ENCODE results near the gene BAD.
"Not testable (repeated sequence)": the region's sequence is repeated elsewhere in the genome, so short reads cannot be mapped to it uniquely, and the experiment has no call there.

The BAD gene

DNA sequence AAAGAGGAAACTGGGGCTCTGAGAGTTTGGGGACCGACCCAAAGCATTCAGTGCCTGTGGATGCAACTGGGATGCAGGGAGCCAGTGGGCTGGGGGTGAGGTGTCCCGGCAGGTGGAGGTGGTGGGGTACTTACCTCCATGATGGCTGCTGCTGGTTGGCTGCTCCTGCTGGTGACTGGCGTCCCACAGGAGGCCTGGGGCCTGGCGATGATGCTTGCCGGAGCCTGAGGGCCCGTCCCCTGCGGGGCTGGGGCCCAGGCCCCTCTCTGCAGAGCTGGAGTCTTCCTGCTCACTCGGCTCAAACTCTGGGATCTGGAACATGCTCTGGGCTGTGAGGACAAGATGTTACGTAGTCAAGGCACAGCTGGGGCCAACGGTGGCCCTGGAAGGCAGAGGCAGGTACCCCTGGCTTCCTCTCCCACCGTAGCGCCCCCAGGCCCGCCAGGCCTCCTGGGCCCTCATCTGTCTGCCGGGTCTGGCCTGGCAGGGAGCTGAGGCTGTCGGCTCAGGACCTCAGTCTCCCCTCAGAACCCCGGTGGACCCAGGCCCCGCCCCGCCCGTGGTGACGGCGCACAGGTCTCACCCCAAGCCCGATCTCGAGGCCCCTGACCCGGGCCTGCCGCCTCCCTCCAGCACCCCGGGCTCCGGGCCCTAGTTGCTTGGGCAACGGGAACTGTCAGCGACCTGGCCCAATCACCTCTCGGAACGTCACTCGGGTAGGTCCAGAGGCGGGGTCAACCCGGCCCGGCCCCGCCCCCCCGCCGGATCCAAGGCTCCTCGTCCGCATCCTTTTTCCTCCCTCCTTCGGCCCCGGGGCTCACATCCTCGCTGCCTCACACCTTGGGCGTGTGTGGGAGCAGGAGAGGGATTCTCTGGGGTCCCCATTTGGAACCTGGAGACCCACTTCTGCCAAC is at the start of gene BAD:
TSS of gene BAD (minus strand) at position 618 of the 914 bp plus-strand sequence. CDS start at position 321, 297 bp downstream.
- DNase-seq (ENCODE audit: low read depth in 3 of 3), result peak; percentile 87 to 90 (median 87)

DNA sequence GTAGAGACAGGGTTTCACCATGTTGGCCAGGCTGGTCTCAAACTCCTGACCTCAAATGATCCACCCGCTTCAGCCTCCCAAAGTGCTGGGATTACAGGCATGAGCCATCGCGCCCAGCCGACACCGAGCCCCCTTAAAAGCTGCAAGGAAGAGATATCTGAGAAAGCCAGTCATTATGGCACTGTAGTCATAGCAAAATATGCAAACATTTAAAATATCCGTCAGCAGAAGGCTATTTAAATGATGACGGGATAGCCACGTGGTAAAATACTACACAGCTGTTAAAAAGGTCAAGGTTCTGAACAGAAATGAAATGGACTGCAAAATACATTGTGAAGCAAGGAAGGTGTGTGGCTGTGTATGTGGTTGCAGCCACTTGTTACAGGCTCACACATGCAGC is 49.1 kb upstream of the BAD start:
- DNase-seq (ENCODE audit: low read depth in 3 of 3), result no peak

DNA sequence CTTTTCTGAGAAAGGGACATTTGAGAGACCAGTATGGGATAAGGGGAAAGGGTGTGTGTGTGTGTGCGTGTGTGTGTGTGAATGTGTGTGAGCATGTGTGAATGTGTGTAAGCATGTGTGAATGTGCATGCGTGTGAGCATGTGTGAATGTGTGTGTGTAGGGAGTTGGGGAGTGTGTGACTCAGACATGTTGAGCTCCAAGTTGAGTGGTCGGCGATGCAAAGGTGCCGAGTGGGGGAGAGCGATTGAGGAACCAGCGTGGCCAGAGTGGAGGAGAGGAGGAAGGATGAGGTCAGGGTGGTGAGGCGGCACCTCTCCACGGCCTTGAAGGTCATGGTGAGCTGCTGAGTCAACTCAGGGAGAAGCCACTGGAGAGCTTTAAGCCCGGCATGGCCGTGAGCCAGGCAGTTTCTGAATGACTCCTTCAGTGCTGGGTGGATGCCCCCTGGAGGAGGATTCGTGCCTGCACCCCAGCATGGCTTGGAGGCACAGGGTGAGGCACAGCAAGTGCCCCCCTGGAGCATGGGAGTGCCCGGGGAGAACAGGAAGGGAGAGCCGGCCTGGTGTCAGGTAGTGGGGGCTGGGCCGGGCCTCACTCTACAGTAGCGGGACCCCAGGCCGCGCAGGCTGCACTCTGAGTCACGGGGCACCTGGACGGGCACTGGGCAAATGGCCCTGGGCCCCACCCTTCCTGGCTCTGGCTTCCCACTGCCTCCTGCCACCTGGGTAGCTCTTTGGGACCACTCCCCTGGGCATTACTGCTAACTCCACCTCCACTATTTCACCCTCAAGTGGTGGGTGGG is 47.3 kb upstream of the BAD start:
- peak; percentile 64 to 72 (median 68) for DNase-seq (ENCODE audit: low read depth in 3 of 3)

- DNase-seq (ENCODE audit: low read depth in 3 of 3), result no peak
Observed at GRCh38 chr11:64330888-64331287, 46.4 kb upstream of the BAD start.

DNA sequence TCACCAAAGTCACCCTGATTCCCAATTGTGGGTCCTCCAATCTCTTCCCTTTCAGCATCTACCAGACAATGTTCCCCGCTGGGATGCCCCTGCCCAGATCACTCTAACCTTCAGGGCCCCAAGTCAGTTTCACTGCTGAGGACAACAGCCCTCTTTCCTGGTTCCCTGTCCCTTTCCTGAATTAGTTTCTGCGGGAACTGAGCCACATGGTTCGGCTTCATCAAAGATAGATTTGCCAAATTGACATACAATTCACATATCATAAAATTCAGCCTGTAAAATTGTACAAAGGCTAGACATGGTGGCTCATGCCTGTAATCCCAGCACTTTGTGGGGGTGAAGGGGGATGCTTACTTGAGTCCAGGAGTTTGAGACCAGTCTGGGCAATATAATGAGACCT is 43.5 kb upstream of the BAD start:
- DNase-seq (ENCODE audit: low read depth in 3 of 3), result no peak

GRCh38 chr11:64327375-64327774 is 42.9 kb upstream of the BAD start:
- DNase-seq (ENCODE audit: low read depth in 3 of 3), result no peak

- DNase-seq (ENCODE audit: low read depth in 3 of 3), result no peak
Observed at GRCh38 chr11:64324692-64325469, 40.4 kb upstream of the BAD start.

DNA sequence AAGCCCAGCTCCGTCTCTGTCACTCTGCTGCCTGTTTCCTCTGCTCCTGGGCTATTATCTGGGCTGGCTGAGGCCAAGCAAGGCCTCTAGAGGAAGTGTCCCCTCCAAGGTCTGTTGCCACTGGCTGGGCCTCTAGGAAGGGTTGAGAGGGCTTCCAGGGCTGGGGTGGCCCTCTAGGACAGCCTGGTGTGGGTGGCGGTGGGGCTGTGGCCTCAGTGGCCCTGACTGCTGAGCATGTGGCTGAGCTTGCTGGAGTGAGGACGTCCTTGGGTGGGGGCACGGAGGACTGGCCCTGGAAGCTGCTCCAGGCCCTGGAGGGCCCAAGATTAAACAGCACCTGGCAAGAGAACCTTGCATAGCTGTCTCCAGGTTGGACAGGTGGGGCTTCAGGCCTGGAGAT is 39.5 kb upstream of the BAD start:
- DNase-seq (ENCODE audit: low read depth in 3 of 3), result not testable (repeated sequence)

GRCh38 chr11:64323373-64323772 is 38.9 kb upstream of the BAD start:
- DNase-seq (ENCODE audit: low read depth in 3 of 3), result no peak

- no peak for DNase-seq (ENCODE audit: low read depth in 3 of 3)
Observed at GRCh38 chr11:64322925-64323260, 38.4 kb upstream of the BAD start.

- DNase-seq (ENCODE audit: low read depth in 3 of 3), result no peak
Observed at GRCh38 chr11:64321533-64321932, 37.1 kb upstream of the BAD start.

DNA sequence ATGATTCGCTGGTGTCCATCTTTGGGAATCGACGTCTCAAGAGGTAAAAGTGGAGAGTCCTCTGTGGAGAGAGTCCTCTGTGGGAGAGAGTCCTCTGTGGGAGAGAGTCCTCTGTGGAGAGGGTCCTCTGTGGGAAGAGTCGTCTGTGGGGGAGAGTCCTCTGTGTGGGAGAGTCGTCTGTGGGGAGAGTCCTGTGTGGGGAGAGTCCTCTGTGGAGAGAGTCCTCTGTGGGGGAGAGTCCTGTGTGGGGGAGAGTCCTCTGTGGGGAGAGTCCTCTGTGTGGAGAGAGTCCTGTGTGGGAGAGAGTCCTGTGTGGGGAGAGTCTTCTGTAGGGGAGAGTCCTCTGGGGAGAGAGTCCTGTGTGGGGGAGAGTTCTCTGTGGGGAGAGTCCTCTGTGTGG is 36.6 kb upstream of the BAD start:
- no peak for DNase-seq (ENCODE audit: low read depth in 3 of 3)

GRCh38 chr11:64320556-64320955 is 36.1 kb upstream of the BAD start:
- DNase-seq (ENCODE audit: low read depth in 3 of 3), result no peak

DNA sequence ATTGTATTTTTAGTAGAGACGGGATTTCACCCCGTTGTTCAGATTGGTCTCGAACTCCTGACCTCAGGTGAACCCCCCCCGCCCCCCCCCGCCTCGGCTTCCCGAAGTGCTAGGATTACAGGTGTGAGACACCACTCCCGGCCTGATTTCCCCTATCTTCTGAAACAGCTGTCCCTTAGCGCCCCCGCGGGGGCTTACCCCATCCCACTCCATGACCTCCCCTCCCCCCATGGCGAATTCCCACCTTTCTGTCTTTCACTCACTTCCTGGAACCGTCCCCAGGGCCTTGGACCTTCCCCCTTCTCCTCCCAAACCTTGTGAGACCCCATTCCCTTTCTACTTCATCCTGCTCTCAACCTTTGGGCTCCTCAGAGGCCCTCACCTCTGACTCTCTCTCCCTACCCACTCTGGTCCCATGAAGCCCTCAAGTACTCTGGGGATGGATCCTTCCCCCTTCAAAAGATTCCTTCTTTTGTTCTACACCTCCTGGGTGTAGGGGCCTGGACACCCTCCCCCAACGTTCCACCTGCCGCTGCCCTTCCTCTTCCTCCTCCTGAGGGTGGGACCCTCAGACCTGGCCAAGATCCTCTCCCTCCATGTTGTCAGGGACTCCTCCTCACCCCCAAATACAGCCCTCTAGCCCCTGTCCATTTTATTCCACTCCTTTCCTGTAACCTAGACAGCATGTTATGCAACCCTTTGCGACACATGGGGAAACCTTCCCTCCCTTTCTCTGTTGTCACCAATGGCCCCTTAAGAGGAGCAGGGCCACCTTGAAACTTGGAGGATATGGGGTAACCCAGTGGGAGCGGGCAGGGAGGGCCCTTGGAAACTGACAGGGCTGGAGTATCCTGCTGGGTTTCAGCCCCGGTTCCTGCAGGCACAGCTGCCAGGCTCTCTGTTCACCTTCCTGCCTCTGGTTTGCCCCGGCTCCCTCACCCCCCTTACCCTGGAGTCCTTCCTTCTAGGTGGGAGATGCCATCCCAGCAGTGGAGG is 34.6 kb upstream of the BAD start:
- DNase-seq (ENCODE audit: low read depth in 3 of 3), result no peak

DNA sequence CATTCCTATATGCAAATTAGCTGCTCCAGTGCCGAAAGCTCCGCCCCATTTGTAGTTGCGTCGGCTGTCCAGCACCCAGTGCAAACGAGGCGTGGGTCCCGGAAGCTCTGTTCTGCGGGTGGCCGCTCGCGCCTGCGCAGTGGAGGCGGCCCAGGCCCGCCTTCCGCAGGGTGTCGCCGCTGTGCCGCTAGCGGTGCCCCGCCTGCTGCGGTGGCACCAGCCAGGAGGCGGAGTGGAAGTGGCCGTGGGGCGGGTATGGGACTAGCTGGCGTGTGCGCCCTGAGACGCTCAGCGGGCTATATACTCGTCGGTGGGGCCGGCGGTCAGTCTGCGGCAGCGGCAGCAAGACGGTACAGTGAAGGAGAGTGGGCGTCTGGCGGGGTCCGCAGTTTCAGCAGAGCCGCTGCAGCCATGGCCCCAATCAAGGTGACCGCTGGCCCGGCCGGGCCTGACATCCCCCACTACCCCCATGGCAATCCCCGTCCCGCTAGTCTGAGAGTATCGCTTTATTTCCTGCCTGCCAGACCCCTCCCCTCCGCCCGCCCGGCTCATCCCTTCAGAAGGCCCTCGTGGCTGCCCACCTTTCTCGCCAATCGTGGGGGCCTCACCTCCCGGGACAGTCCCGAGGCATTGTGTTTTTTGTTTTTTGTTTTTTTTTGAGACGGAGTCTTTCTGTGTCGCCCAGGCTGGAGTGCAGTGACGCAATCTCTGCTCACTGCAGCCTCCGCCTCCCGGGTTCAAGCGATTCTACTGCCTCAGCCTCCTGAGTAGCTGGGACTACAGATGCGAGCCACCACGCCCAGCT is 33.7 kb upstream of the BAD start, which contains the start of gene PRDX5:
TSS of gene PRDX5 (plus strand) at position 161 of the 805 bp plus-strand sequence. CDS start at position 256, 95 bp downstream.
- DNase-seq (ENCODE audit: low read depth in 3 of 3), result peak; percentile 86 to 92 (median 91)

GRCh38 chr11:64317325-64317960 is 33.0 kb upstream of the BAD start, which contains the start of gene TRMT112:
TRMT112 (minus strand) TSS chr11:64317559; CDS start chr11:64317526, 33 bp downstream.
- DNase-seq (ENCODE audit: low read depth in 3 of 3), result peak; percentile 92 to 96 (median 95)

DNA sequence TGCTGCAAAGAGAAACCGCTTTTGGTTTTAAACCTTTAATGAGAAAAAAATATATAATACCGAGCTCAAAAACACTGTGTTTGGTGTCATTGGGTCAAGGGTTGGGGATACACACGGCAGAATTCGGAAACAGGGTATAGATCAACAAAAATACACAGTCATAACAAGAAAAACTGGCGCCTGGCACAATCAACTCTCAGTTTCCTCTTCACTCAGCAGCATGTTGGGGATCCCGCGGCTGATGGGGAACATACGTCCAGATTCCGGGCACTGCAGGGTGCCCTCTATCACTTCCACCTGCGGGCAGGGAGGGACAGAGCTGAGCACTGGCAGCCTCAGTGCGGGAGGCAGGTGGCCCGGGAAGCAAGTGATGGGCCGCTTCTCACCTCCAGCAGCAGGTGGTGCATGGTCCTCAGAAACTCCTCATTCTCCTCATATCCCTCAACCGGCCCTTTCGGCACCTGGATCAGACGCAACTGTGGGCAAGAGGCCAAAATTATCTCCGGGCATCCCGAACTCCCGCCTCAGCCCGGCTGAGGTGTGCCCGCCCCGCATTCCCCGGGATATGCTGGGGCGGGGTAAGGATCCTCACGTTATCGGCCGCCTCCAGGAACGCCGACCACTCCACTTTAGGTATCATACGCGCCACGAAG is 32.3 kb upstream of the BAD start:
- DNase-seq (ENCODE audit: low read depth in 3 of 3), result no peak

DNA sequence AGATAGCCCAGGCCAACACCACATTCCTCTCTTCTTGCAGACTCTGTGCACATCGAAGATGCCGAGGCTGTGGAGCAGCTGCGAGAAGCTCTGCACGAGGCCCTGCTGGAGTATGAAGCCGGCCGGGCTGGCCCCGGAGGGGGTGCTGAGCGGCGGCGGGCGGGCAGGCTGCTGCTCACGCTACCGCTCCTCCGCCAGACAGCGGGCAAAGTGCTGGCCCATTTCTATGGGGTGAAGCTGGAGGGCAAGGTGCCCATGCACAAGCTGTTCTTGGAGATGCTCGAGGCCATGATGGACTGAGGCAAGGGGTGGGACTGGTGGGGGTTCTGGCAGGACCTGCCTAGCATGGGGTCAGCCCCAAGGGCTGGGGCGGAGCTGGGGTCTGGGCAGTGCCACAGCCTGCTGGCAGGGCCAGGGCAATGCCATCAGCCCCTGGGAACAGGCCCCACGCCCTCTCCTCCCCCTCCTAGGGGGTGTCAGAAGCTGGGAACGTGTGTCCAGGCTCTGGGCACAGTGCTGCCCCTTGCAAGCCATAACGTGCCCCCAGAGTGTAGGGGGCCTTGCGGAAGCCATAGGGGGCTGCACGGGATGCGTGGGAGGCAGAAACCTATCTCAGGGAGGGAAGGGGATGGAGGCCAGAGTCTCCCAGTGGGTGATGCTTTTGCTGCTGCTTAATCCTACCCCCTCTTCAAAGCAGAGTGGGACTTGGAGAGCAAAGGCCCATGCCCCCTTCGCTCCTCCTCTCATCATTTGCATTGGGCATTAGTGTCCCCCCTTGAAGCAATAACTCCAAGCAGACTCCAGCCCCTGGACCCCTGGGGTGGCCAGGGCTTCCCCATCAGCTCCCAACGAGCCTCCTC is 31.4 kb upstream of the BAD start:
- DNase-seq (ENCODE audit: low read depth in 3 of 3), result not testable (repeated sequence)
